ENCODE data around the gene LYPD5.

- TF ChIP-seq TEAD4 (IDR thresholded peaks at IDR 0.05) (no peak), CEBPB (IDR thresholded peaks at IDR 0.05) (no peak), NFIC (IDR thresholded peaks at IDR 0.05) (no peak), EP300 (IDR thresholded peaks at IDR 0.05; ENCODE audit: borderline replicate concordance) (no peak), YY1 (IDR thresholded peaks at IDR 0.05; ENCODE audit: low read depth) (no peak), TAF1 (IDR thresholded peaks at IDR 0.05; ENCODE audit: low read depth) (no peak)
Measured at GRCh38 chr19:43802216-43802951, at the start of gene LYPD5.
